MCF 10A (cell line): Measurements from ENCODE around the gene TAPBP. TPM values are rescaled to one million over a fixed set of nuclear protein-coding genes. Genes with fewer than 3 reads are reported as not detected.

ENCODE experiments used
- BruUV-seq: library from RNA; stranded (reverse); fragments of 400-500 nt; replicated peaks from 2 replicates; lab custom pipeline; 2021; lab: Mats Ljungman, UMichigan
- CTCF ChIA-PET: fragments of 300-600 bp; sonication (Branson Sonifier 250); formaldehyde crosslinking; extraction: SDS; loops from one replicate; lab custom pipeline; 2021; ENCODE audit warnings: antibody characterized with exemption, inconsistent platforms; lab: Yijun Ruan, JAX
- POLR2A ChIA-PET: fragments of 300-600, 350-650 bp; sonication (Branson Sonifier 250); formaldehyde crosslinking; extraction: SDS; loops from one replicate; lab custom pipeline; 2020; ENCODE audit warnings: antibody characterized with exemption, inconsistent platforms; lab: Yijun Ruan, JAX
- DNase-seq: peaks from one replicate; pipeline ENCODE4 v3.0.0-alpha.2; 2018; ENCODE audit not compliant: unreplicated experiment
- H3K27ac Mint-ChIP-seq: one replicate; pipeline ENCODE4 v1.8.0; 2022; ENCODE audit warnings: mild to moderate bottlenecking, low read depth, mixed read lengths; ENCODE audit not compliant: unreplicated experiment
- H3K27me3 Mint-ChIP-seq: one replicate; pipeline ENCODE4 v1.8.0; 2022; ENCODE audit warnings: mixed read lengths; ENCODE audit not compliant: insufficient read depth, unreplicated experiment
- H3K36me3 Mint-ChIP-seq: one replicate; pipeline ENCODE4 v1.8.0; 2022; ENCODE audit warnings: mild to moderate bottlenecking, moderate library complexity, mixed read lengths; ENCODE audit not compliant: insufficient read depth, unreplicated experiment
- H3K4me1 Mint-ChIP-seq: one replicate; pipeline ENCODE4 v1.8.0; 2022; ENCODE audit warnings: mixed read lengths; ENCODE audit not compliant: insufficient read depth, unreplicated experiment
- H3K4me3 Mint-ChIP-seq: one replicate; pipeline ENCODE4 v1.8.0; 2022; ENCODE audit warnings: mild to moderate bottlenecking, moderate library complexity, mixed read lengths; ENCODE audit not compliant: unreplicated experiment
- H3K9me3 Mint-ChIP-seq: one replicate; pipeline ENCODE4 v1.8.0; 2022; ENCODE audit warnings: mixed read lengths; ENCODE audit not compliant: unreplicated experiment
- CTCF ChIP-seq: fragments of 200-600 bp; IDR thresholded peaks from one replicate; pipeline ENCODE4 v1.8.0; 2022; ENCODE audit warnings: antibody characterized with exemption, mild to moderate bottlenecking; ENCODE audit not compliant: unreplicated experiment
- intact Hi-C: fragments of 100-400 bp; cut with micrococcal nuclease; formaldehyde crosslinking; loops from 2 replicates; pipeline ENCODE4 v1.14.1; 2022
- total RNA-seq: library from RNA; stranded (reverse); gene quantifications from 2 replicates; pipeline ENCODE4 v1.2.3, GENCODE V29; 2022

Gene TAPBP
- total RNA-seq, 1 experiment from 2014 or later, result 84.9 TPM

GRCh38 chr6:33273924-33274902 lies 39.7 kb downstream of the TAPBP start:
- H3K4me1 Mint-ChIP-seq, result peaks cover 36% of the 10 kb centered on the region
- ChIA-PET CTCF (interaction anchor here (1.2 kb wide), 1 partner anchor 25 kb away, joined by 4 read pairs; no protein-coding TSS in a partner anchor), POLR2A (interaction anchor here (1.0 to 2.6 kb wide), 6 partner anchors 15 to 303 kb away, joined by 3 to 43 read pairs (median 4); partner anchors contain the start of genes PFDN6, RGL2, RING1 and WDR46)
- DNase-seq, result no peak
- peak overlapping the region; percentile 92 for H3K27ac Mint-ChIP-seq
- peaks cover 74% of the 10 kb centered on the region for H3K36me3 Mint-ChIP-seq
- no TSS peak for BruUV-seq
- TF ChIP-seq CTCF, result no peak
- H3K27me3 Mint-ChIP-seq, result no peaks in the 10 kb centered on the region
- no peaks in the 10 kb centered on the region for H3K9me3 Mint-ChIP-seq
- peak overlapping the region; percentile 99 for H3K4me3 Mint-ChIP-seq
- intact Hi-C loops, result no loop called here

GRCh38 chr6:33273129-33273923 lies 40.6 kb downstream of the TAPBP start:
- no TSS peak for BruUV-seq
- no peak for DNase-seq
- Mint-ChIP-seq H3K4me3 (peak overlapping the region; percentile 99), H3K27me3 (no peaks in the 10 kb centered on the region), H3K4me1 (peaks cover 36% of the 10 kb centered on the region), H3K36me3 (peaks cover 82% of the 10 kb centered on the region), H3K27ac (peak overlapping the region; percentile 100), H3K9me3 (no peaks in the 10 kb centered on the region)
- intact Hi-C loops, result no loop called here
- POLR2A ChIA-PET, result interaction anchor here (1.2 to 5.4 kb wide), 17 partner anchors 8 to 1096 kb away, joined by 3 to 155 read pairs (median 18); partner anchors contain the start of genes BAK1, BRD2, PFDN6 and RGL2
- CTCF ChIA-PET, result interaction anchor here (1.4 kb wide), 1 partner anchor 10 kb away, joined by 4 read pairs; no protein-coding TSS in a partner anchor
- TF ChIP-seq CTCF, result no peak

GRCh38 chr6:33272275-33273128 lies 41.4 kb downstream of the TAPBP start:
- peaks cover 36% of the 10 kb centered on the region for H3K4me1 Mint-ChIP-seq
- no peaks in the 10 kb centered on the region for H3K27me3 Mint-ChIP-seq
- peaks cover 84% of the 10 kb centered on the region for H3K36me3 Mint-ChIP-seq
- no peak for TF ChIP-seq CTCF
- TSS peak; percentile 60 for BruUV-seq
- H3K27ac Mint-ChIP-seq, result peak overlapping the region; percentile 100
- no peak for DNase-seq
- ChIA-PET CTCF (interaction anchor here (1.1 to 1.4 kb wide), 2 partner anchors 9 to 24 kb away, joined by 4 to 10 read pairs; no protein-coding TSS in a partner anchor), POLR2A (interaction anchor here (0.6 to 5.4 kb wide), 37 partner anchors 9 to 1731 kb away, joined by 3 to 155 read pairs (median 7); partner anchors contain the start of genes BAG6, BAK1, BRD2 and CUTA)
- peak overlapping the region; percentile 99 for H3K4me3 Mint-ChIP-seq
- intact Hi-C loops, result no loop called here
- H3K9me3 Mint-ChIP-seq, result no peaks in the 10 kb centered on the region
